GM12878 (cell line): Measurements from ENCODE around the gene AMBP. TPM values are rescaled to one million over a fixed set of nuclear protein-coding genes. Genes with fewer than 3 reads are reported as not detected.

Experiments
- ATAC-seq: fragments of 200-7000 bp; cut with Tn5 transposase; 3 replicates; pipeline ENCODE4 v1.9.1; 2020; ENCODE audit warnings: mild to moderate bottlenecking, moderate library complexity
- BruUV-seq: library from RNA; stranded (reverse); fragments of 400-500 nt; replicated peaks from 2 replicates; lab custom pipeline; 2021; lab: Mats Ljungman, UMichigan
- CTCF ChIA-PET: fragments of 300-600 bp; sonication (Branson Sonifier 250); formaldehyde crosslinking; extraction: SDS; loops from one replicate; lab custom pipeline; 2021; ENCODE audit warnings: inconsistent platforms; lab: Yijun Ruan, JAX
- POLR2A ChIA-PET: fragments of 350-600 bp; formaldehyde crosslinking; extraction: SDS; loops from one replicate; lab custom pipeline; 2021; ENCODE audit warnings: inconsistent platforms; lab: Charles Lee
- RAD21 ChIA-PET: fragments of 300-600 bp; sonication (Branson Sonifier 250); formaldehyde crosslinking; loops from one replicate; lab custom pipeline; 2023; ENCODE audit warnings: antibody characterized with exemption; ENCODE audit not compliant: unreplicated experiment; lab: Charles Lee
- SMC1A ChIA-PET: fragments of 300-600 bp; sonication (Branson Sonifier 250); formaldehyde crosslinking; loops from one replicate; lab custom pipeline; 2023; ENCODE audit not compliant: unreplicated experiment, uncharacterized antibody; lab: Charles Lee
- DNase-seq: peaks from one replicate; pipeline ENCODE4 v3.0.0-alpha.2; 2011; ENCODE audit warnings: low read depth, low spot score
- FAIRE-seq: peaks from 3 replicates; lab custom pipeline; 2011; peaks lifted over from hg19 to GRCh38; lab: Jason Lieb, UNC
- H2AFZ ChIP-seq: 2 replicates; pipeline ENCODE4 v1.6.0; 2011; ENCODE audit warnings: low read depth, low read length, control low read depth; ENCODE audit not compliant: control insufficient read depth
- H3K27ac ChIP-seq: 2 replicates; pipeline ENCODE4 v1.5.1; 2011; ENCODE audit warnings: control low read depth; ENCODE audit not compliant: control insufficient read depth, insufficient read depth
- H3K27me3 ChIP-seq, 2 experiments: replicated peaks in 1 of 2; 2 replicates each; pipeline versions ENCODE4 v1.6.0 to v1.6.1; 2011; ENCODE audit warnings: low read length in 1 of 2; ENCODE audit not compliant: control insufficient read depth in 2 of 2, insufficient read depth in 2 of 2
- H3K36me3 ChIP-seq, 2 experiments: 2 replicates each; pipeline ENCODE4 v1.5.1; 2011; ENCODE audit warnings: low read length in 1 of 2; ENCODE audit not compliant: control insufficient read depth in 2 of 2, insufficient read depth in 2 of 2
- H3K4me1 ChIP-seq: 2 replicates; pipeline ENCODE4 v1.6.1; 2011; ENCODE audit warnings: mild to moderate bottlenecking, low read length, moderate library complexity, mixed read lengths; ENCODE audit not compliant: control insufficient read depth, insufficient read depth
- H3K4me2 ChIP-seq: 2 replicates; pipeline ENCODE4 v1.6.0; 2011; ENCODE audit warnings: control low read depth; ENCODE audit not compliant: control insufficient read depth, insufficient read depth
- H3K4me3 ChIP-seq: fragments of 200-600 bp; sonication (generic); 2 replicates; pipeline ENCODE4 v1.5.1; 2016
- H3K79me2 ChIP-seq: 2 replicates; pipeline ENCODE4 v1.6.0; 2011; ENCODE audit warnings: low read length; ENCODE audit not compliant: control insufficient read depth, insufficient read depth
- H3K9ac ChIP-seq: 2 replicates; pipeline ENCODE4 v1.8.0; 2011; ENCODE audit warnings: low read length, control low read depth, mixed read lengths; ENCODE audit not compliant: control insufficient read depth, insufficient read depth
- H3K9me3 ChIP-seq: replicated peaks from 3 replicates; pipeline ENCODE4 v1.5.1; 2011; ENCODE audit warnings: mild to moderate bottlenecking, low read length; ENCODE audit not compliant: control insufficient read depth, insufficient read depth
- H4K20me1 ChIP-seq: 2 replicates; pipeline ENCODE4 v1.6.0; 2011; ENCODE audit not compliant: control insufficient read depth, insufficient read depth
- ASH2L ChIP-seq: fragments of 300-600, 200-600 bp; sonication (generic); IDR thresholded peaks from 2 replicates; pipeline ENCODE4 v1.6.1; 2017; ENCODE audit warnings: low read depth, mild to moderate bottlenecking, borderline replicate concordance
- BCL3 ChIP-seq: IDR thresholded peaks from 2 replicates; pipeline ENCODE4 v1.6.1; 2011; ENCODE audit warnings: borderline replicate concordance, low read depth, mild to moderate bottlenecking, moderate library complexity, low read length; ENCODE audit not compliant: insufficient read depth, poor library complexity, severe bottlenecking
- BHLHE40 ChIP-seq, 2 experiments: fragments of 450-650 bp in 1 of 2; IDR thresholded peaks; 2 replicates each; pipeline ENCODE4 v1.6.1; 2011 to 2017; ENCODE audit warnings: low read depth in 2 of 2, borderline replicate concordance in 1 of 2, improper control_type of control experiment in 1 of 2, low read length in 1 of 2, mild to moderate bottlenecking in 1 of 2
- BRCA1 ChIP-seq: IDR thresholded peaks from 2 replicates; pipeline ENCODE4 v1.6.1; 2011; ENCODE audit warnings: low read depth, low read length, improper control_type of control experiment
- CBFB ChIP-seq: IDR thresholded peaks from 2 replicates; pipeline ENCODE4 v1.6.1; 2016; ENCODE audit warnings: antibody characterized with exemption, low read depth
- CEBPB ChIP-seq, 2 experiments: fragments of 150-350 bp in 1 of 2; IDR thresholded peaks; 2 replicates each; pipeline ENCODE4 v1.6.1; 2012 to 2014; ENCODE audit warnings: low read depth in 2 of 2, low read length in 2 of 2, borderline replicate concordance in 1 of 2, inconsistent platforms in 1 of 2
- EP300 ChIP-seq, 2 experiments: fragments of 150-350 bp in 1 of 2; IDR thresholded peaks; 2 replicates each; pipeline ENCODE4 v1.6.1; 2011 to 2012; ENCODE audit warnings: low read depth in 2 of 2, low read length in 2 of 2, borderline replicate concordance in 1 of 2, improper control_type of control experiment in 1 of 2, inconsistent platforms in 1 of 2; ENCODE audit not compliant: control insufficient read depth in 1 of 2
- IKZF1 ChIP-seq: fragments of 450-650 bp; conservative IDR thresholded peaks from 2 replicates; pipeline ENCODE4 v1.6.1; 2017; ENCODE audit warnings: antibody characterized with exemption, mild to moderate bottlenecking
- KAT2A ChIP-seq: conservative IDR thresholded peaks from 2 replicates; pipeline ENCODE4 v1.6.1; 2011; ENCODE audit warnings: low read depth, low read length; ENCODE audit not compliant: control insufficient read depth
- MAX ChIP-seq: IDR thresholded peaks from 2 replicates; pipeline ENCODE4 v1.6.1; 2012; ENCODE audit warnings: low read depth, low read length, improper control_type of control experiment
- MLLT1 ChIP-seq: fragments of 450-650 bp; IDR thresholded peaks from 2 replicates; pipeline ENCODE4 v1.6.1; 2016; ENCODE audit warnings: mild to moderate bottlenecking
- NFXL1 ChIP-seq: fragments of 450-650 bp; IDR thresholded peaks from 2 replicates; pipeline ENCODE4 v1.6.1; 2017; ENCODE audit warnings: antibody characterized with exemption, mild to moderate bottlenecking, borderline replicate concordance
- PKNOX1 ChIP-seq: fragments of 450-650 bp; IDR thresholded peaks from 2 replicates; pipeline ENCODE4 v1.6.1; 2016; ENCODE audit warnings: mild to moderate bottlenecking
- TCF12 ChIP-seq: IDR thresholded peaks from 2 replicates; pipeline ENCODE4 v1.6.1; 2011; ENCODE audit warnings: low read depth, mild to moderate bottlenecking, low read length
- WGBS: methylation state at CpG from one replicate; pipeline ENCODE4 v1.1.6; 2016; ENCODE audit warnings: low lambda C conversion rate; ENCODE audit not compliant: insufficient replicate concordance, insufficient coverage; ENCODE audit errors: missing lambda C conversion rate; 5-methylcytosine and 5-hydroxymethylcytosine counted together
- in situ Hi-C: fragments of 300-500 bp; cut with MboI; formaldehyde crosslinking; loops from 9 replicates; pipeline ENCODE4 v1.14.3; 2018; ENCODE audit warnings: mixed read lengths
- intact Hi-C: fragments of 100-400 bp; cut with micrococcal nuclease; formaldehyde crosslinking; loops from one replicate; pipeline ENCODE4 v1.14.2; 2022; ENCODE audit not compliant: unreplicated experiment
- polyA plus RNA-seq, 11 experiments: library from polyadenylated mRNA; depleted of rRNA in 4 of 11; unstranded in 6 of 11; stranded (reverse) in 5 of 11; fragments of >200 nt; fragmentation: Nextera tagmentation in 4 of 11; fragmentation: Illumina TruSeq in 1 of 11; extraction: Ambion mirVana in 4 of 11; extraction: Trizol in 1 of 11; gene quantifications; 1 replicate in 1 of 11; 2 replicates in 10 of 11; pipeline versions ENCODE4 v1.2.1 to v1.2.3, GENCODE V29; 2011 to 2016; ENCODE audit warnings: inconsistent platforms in 2 of 11, missing spikeins in 2 of 11, low read depth in 1 of 11
- total RNA-seq, 4 experiments: library from RNA; depleted of rRNA in 3 of 4; stranded (reverse); fragments of >200 nt in 3 of 4; fragmentation: Illumina TruSeq in 1 of 4; extraction: Trizol in 1 of 4; gene quantifications; 2 replicates each; pipeline versions ENCODE4 v1.2.1 to v1.2.3, GENCODE V29; 2013 to 2021

Gene AMBP
- total and polyA plus RNA-seq, 10 of the 15 experiments (the other 5 are each of a cell fraction or from before 2014, with no cell fraction given): 0.11 to 2.3 (median 0.18) TPM; not detected in 7

DNA sequence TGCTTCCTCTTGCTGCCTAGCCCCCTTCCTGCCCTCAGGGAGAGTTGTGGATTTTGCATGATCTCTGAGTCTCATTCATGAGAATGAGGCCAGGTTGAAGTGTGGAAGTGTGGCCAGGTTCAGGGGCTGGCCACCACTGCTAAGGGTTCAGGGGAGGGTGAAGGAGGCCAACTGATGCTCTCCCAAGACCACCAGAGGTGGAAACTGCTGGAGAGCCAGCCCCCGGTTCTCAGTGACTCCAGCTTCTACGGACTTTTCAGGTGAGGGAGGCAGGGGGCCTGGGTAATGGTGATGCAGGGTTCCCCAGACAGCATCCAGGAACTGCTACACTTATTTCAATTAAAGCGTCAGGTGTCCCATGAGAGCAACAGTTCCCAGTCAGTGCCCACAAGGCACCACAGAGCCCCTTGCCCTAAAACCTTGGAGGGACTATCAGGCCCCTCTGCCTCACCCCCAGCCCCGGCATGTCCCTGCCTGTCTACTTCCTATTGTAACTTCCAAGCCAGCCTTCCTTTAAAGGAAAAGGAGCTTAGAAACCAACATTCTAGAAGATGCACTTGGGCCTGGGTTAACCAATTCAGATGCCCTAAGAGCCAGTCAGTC is 50.1 kb downstream of the AMBP start:
- no peaks in the 10 kb centered on the region for H3K79me2 ChIP-seq
- ChIA-PET CTCF (no interaction called here), SMC1A (no interaction called here), RAD21 (no interaction called here), POLR2A (no interaction called here)
- H3K9ac ChIP-seq: no peak overlapping the region
- no peaks in the 10 kb centered on the region for H3K27me3 ChIP-seq
- H2AFZ ChIP-seq: no peak overlapping the region
- H3K4me3 ChIP-seq: no peak overlapping the region
- TF ChIP-seq MLLT1: no peak
- TF ChIP-seq BCL3: no peak
- TF ChIP-seq MAX: no peak
- no peak for TF ChIP-seq CEBPB (IDR thresholded peaks at IDR 0.05; ENCODE audit: borderline replicate concordance in 1 of 2, low read depth in 2 of 2, low read length in 2 of 2)
- no peak for TF ChIP-seq BRCA1
- TF ChIP-seq PKNOX1: no peak
- no peak for TF ChIP-seq NFXL1
- TF ChIP-seq ASH2L: no peak
- TF ChIP-seq KAT2A: no peak
- no peak for TF ChIP-seq IKZF1
- no peak for TF ChIP-seq EP300 (IDR thresholded peaks at IDR 0.05; ENCODE audit: borderline replicate concordance in 1 of 2, control insufficient read depth in 1 of 2, low read depth in 2 of 2, low read length in 2 of 2)
- no peak for TF ChIP-seq BHLHE40 (IDR thresholded peaks at IDR 0.05; ENCODE audit: borderline replicate concordance in 1 of 2, low read depth in 2 of 2, low read length in 1 of 2)
- TF ChIP-seq CBFB: no peak
- TF ChIP-seq TCF12: no peak
- H4K20me1 ChIP-seq: no peaks in the 10 kb centered on the region
- no TSS peak for BruUV-seq
- intact Hi-C loops (no loop called here), in situ Hi-C loops (loop anchor here (25.0 kb wide), 1 partner anchor 566 kb away; the partner anchor contains the start of gene RGS3)
- H3K4me2 ChIP-seq: no peak overlapping the region
- no peaks in the 10 kb centered on the region for H3K36me3 ChIP-seq
- 3% methylated on average over 4 of the region's 4 CpGs for WGBS
- no peak overlapping the region for H3K27ac ChIP-seq
- ATAC-seq (no peak), DNase-seq (no peak), FAIRE-seq (no peak)
- no peaks in the 10 kb centered on the region; the same call in 2 of the 3 replicates for H3K9me3 ChIP-seq
- H3K4me1 ChIP-seq: no peaks in the 10 kb centered on the region
